Measurements from ENCODE around the gene RHBDD2.
"Not testable (repeated sequence)": the region's sequence is repeated elsewhere in the genome, so short reads cannot be mapped to it uniquely, and the experiment has no call there.

Gene RHBDD2

DNA sequence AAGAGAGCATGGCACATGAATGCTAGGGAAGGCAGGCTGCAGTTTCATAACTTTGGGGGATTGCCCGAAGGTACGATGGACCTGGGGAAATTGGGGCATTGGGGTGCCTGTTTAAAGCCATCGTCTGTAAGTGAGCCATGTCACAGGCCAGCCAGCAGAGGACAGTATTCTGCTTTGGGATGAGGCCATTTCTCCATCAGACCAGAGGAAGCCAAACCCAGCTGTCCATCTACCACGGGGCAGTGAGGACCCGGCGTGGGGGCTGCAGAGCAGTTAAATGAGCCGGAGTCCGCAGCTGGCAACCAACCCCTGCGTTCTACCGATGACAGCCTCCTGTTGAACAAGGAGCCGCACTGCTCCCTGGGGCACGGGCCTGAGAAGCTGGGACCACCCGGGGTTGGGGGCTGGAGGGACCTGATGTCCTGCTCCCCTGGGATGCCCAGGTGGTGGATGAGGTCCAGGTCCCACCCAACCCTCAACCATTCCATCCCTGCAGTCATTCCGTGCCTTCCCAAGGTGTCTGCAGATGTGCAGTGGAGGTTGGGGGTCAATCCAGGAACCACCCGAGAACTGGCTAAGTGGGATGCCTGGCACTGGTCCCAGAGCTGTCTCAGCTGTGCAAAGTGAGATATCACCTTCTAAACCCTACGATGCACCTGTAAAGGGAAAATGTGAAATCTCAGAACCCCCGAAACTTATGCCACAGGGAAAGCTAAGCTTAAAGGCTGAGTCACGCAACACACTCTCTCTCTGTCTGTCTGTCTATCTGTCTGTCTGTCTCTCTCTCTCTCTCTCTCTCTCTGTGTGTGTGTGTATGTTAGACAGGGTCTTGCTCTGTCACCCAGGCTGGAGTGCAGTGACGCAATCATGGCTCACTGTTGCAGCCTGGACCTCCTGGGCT lies 12.1 kb upstream of the RHBDD2 start:
- DNase-seq (ENCODE audit: low spot score), result peak; percentile 76

DNA sequence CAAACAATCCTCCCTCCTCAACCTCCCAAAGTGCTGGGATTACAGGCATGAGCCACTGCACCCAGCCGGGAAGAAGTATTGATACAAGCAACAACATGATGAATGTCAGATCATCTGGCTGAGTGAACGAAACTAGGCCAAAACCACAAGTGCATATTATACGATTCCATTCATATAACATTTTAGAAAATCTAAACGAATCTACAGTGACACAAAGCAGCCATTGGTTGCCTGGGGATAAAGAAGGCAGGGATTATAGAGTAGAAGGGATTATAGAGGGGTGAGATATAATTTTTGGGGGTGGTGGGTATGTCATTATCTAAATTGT lies 11.5 kb upstream of the RHBDD2 start:
- no peak for DNase-seq (ENCODE audit: low spot score)

- no peak for DNase-seq (ENCODE audit: low spot score)
Observed at GRCh38 chr7:75868153-75868552, 10.7 kb upstream of the RHBDD2 start.

GRCh38 chr7:75869776-75870379 lies 9.0 kb upstream of the RHBDD2 start:
- no peak for DNase-seq (ENCODE audit: low spot score)

DNA sequence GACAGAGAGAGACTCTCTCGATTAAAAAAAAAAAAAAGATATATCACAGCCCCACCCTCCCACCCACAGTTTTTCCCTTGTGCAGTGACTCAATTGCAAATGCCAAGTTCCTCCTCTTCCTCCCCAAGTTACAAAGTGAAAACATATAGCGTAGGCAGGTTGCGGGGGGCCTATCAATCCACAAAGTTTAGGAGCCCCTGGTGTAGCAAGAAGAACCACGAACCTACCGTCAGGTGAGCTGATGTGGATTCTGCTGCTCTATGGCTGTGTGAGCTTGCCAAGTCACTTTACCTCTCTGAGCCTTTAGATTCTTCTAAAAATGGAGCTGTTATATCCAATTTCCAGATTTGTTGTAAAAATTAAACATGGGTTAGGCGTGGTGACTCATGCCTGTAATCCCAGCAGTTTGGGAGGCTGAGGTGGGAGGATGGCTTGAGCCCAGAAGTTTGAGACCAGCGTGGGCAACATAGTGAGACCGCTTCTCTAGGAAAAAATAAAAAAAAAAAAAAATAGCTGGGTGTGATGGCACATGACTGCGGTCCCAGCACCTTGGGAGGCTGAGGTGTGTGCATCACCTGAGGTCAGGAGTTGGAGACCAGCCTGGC lies 8.2 kb upstream of the RHBDD2 start:
- no peak for DNase-seq (ENCODE audit: low spot score)

- DNase-seq (ENCODE audit: low spot score), result peak; percentile 73
Observed at GRCh38 chr7:75872073-75872782, 6.6 kb upstream of the RHBDD2 start.

DNA sequence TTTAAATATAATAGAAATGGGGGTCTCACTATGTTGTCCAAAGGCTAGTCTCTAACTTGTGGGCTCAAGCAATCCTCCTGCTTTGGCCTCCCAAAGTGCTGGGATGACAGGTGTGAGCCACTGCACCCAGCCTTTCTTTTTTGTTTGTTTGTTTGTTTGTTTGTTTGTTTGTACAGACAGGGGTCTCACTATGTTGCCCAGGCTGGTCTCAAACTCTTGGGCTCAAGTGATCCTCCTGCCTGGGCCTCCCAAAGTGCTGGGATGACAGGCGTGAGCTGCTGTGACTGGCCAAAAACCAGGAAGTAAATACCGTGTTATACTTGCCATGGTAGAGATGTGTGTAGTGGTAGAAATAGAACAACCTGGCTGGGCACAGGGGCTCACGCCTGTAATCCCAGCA lies 4.7 kb upstream of the RHBDD2 start:
- not testable (repeated sequence) for DNase-seq (ENCODE audit: low spot score)

GRCh38 chr7:75875113-75876080 lies 3.4 kb upstream of the RHBDD2 start:
- no peak for DNase-seq (ENCODE audit: low spot score)

DNA sequence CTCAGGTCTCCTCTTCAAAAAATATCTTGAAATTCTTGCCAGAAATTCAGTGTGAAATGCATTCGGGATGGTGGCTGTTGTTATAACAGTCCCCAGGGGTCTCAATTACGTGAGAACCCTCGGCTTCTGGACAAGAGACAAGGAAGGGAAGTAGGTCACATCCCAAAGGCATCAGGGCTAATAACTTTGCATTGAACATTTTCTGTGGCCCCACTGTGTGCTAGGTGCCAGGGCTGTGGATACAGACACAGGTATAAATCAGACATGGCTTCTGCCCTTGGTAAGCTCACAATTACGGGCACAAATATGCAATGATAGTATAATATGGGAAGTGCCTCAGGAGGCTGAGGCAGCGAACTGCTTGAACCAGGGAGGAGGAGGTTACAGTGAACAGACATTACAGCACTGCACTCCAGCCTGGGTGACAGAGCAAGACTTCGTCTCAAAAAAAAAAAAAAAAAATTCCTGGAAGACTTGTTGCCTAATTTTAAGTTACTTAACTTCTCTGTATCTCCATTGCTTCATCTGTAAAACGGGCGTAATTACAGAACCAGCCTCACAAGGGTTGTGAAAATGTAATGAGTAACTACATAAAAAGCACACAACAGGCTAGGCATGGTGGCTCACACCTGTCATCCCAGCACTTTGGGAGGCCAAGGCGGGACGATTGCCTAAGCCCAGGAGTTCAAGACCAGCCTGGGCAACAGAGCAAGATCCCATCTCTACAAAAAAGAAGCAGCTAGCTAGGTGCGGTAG lies 2.5 kb upstream of the RHBDD2 start:
- no peak for DNase-seq (ENCODE audit: low spot score)

DNA sequence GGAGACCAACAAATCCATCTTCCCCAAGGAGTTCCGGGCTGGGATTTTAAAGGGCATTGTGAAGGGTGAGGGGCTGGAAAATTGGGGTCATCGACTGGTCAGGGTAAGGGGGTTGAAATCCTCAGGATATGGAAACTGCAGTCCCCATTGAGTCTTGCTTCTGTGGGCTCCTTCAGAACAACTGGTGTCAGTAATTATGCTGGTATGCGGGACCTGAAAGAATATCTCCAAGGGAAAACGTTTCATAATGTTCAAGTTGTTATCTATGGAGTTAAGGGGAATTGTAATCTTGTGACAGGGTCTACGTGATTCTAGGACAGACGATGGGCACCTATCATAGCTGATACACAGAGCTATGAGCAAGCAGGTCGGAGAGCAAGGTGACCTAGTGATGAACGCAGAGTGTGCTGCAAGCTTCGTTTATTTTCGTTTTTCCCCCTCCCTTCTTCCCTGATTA lies 494 bp upstream of the RHBDD2 start:
- DNase-seq (ENCODE audit: low spot score), result no peak

GRCh38 chr7:75879771-75880184 lies 944 bp downstream of the RHBDD2 start:
- no peak for DNase-seq (ENCODE audit: low spot score)

- no peak for DNase-seq (ENCODE audit: low spot score)
Observed at GRCh38 chr7:75880242-75880641, 1.4 kb downstream of the RHBDD2 start.

- DNase-seq (ENCODE audit: low spot score), result no peak
Observed at GRCh38 chr7:75881436-75882095, 2.7 kb downstream of the RHBDD2 start.

- not testable (repeated sequence) for DNase-seq (ENCODE audit: low spot score)
Observed at GRCh38 chr7:75883265-75883824, 4.5 kb downstream of the RHBDD2 start.

DNA sequence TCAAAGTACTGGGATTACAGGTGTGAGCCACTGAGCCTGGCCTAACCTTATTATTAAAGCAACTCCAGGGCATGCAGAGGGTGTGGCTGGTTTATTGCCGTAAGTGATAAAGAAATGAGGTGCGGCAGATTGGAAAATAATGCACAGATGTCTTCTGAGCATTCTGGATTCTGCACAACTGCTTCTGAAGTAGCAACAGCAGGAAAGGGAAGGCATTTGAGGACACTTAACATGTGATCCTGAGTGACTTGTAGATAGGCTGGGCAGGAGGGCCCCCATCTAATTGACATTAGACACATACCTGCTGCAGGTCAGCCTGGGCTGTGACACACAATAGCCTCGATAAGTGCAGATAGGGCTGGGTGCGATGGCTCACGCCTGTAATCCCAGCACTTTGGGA lies 5.6 kb downstream of the RHBDD2 start:
- DNase-seq (ENCODE audit: low spot score), result no peak

DNA sequence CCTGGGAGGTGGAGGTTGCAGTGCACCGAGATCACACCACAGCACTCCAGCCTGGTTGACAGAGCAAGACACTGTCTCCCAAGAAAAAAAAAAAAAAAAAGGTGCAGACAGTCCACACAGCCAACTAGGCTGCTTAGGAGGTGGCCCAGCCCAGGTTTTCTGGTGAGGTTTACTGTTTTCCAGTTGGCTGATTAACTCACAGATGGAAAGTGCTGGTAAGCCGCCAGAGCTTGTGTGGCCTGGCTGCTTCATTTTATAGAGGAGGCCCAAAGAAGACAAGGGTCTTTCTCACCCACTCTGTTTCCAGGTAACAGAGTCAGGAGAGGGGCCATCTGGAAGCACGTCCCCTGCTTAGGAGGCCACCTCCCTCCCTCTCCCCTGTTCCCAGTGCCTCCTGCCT lies 6.2 kb downstream of the RHBDD2 start:
- DNase-seq (ENCODE audit: low spot score), result no peak

DNA sequence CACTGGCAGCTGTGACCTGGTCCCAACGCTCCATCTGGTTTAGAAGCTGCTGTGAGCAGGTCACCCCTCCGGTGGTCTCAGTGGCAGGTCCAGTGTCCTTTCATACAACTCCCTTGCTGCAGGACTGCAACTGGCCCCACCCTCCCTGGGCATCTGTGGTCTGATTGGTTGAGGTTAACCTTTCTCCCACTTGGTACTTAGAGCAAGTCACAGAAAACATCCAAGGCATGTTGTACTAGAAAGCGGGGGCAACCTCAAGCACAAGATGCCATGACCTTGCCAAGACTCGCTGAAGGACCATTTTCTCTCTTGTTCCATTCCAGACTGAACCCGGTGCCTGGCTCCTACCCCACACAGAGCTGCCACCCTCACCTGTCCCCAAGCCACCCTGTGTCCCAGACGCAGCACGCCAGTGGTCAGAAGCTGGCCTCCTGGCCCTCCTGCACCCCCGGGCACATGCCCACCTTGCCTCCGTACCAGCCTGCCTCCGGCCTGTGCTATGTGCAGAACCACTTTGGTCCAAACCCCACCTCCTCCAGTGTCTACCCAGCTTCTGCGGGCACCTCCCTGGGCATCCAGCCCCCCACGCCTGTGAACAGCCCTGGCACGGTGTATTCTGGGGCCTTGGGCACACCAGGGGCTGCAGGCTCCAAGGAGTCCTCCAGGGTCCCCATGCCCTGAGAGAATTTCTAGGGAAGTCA lies 9.0 kb downstream of the RHBDD2 start:
- no peak for DNase-seq (ENCODE audit: low spot score)

- DNase-seq (ENCODE audit: low spot score), result no peak
Observed at GRCh38 chr7:75888464-75889222, 9.8 kb downstream of the RHBDD2 start.

All from hepatic stellate cell (primary cell).